GM18861 (cell line): ENCODE measurements around the gene NCL.

Source experiments
- ATAC-seq: cut with Tn5 transposase; IDR thresholded peaks from one replicate; pipeline ENCODE4 v1.9.1; 2021; ENCODE audit not compliant: unreplicated experiment

Gene NCL, protein sequence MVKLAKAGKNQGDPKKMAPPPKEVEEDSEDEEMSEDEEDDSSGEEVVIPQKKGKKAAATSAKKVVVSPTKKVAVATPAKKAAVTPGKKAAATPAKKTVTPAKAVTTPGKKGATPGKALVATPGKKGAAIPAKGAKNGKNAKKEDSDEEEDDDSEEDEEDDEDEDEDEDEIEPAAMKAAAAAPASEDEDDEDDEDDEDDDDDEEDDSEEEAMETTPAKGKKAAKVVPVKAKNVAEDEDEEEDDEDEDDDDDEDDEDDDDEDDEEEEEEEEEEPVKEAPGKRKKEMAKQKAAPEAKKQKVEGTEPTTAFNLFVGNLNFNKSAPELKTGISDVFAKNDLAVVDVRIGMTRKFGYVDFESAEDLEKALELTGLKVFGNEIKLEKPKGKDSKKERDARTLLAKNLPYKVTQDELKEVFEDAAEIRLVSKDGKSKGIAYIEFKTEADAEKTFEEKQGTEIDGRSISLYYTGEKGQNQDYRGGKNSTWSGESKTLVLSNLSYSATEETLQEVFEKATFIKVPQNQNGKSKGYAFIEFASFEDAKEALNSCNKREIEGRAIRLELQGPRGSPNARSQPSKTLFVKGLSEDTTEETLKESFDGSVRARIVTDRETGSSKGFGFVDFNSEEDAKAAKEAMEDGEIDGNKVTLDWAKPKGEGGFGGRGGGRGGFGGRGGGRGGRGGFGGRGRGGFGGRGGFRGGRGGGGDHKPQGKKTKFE

DNA sequence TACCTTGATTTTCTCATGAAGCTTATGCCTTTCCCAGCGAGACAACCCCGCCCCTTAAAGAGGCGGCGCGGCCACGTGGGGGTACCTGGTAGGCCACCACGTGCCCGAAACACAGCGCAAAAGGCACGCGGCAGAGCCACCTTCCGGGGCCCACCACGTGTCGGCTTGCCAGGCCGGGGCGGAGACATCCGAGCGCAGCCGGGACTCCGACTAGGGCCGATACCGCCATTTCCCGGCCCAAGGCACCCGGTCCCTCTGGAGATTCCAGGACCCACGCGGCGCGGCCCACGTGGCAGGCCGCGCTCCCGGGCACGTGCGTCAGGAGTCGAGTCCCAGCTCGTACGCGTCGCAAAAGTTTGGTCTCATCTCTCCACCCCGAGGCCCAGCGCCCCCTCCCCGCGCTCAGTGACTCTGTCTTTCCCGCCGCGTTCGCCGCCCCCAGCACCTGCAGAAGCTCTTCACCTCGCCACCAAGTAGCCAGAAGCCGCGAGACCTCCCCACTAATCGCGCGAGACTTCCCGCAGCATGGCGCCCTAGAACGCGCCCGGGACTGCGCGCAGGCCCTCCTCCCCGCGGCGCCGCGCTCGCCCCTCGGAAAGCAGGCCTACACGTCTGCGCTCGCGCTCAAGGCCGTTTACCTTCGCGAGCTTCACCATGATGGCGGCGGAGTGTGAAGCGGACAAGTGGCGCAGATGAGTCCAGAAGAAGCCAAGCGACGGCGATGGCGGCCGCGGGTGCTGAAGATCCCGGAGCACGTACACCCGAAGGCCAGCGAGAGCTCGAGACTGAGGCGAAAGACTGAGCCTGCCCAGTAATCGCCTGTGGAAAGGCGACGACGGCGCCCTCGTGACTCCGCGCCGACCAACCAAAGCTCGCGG lies at the start of gene NCL:
NCL (minus strand) TSS at position 787 of the 878 bp plus-strand sequence; CDS start at position 656, 131 bp downstream.
- peak; percentile 80 for ATAC-seq

DNA sequence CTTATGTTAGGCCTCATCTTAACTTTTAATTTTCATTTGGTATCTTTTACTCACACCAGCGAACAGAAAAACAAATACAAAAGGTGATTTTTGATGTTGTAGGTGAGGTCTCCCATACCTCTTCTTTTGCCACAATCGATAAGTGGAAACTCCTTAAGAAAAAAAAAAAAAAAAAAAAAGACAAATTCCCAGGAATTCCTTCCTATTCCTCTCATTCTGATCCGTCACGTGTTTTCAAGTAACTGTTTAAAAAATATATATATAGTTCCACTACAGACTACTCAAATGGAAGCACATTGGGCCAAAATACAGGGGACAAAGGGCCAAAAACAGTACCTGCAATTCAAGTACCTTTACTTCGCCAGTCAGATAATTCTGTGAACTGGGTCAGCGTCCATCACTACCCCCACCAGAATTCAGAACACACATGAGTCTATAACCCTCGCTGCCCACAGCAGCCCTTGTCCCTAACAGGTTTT lies 49.5 kb upstream of the NCL start:
- ATAC-seq, result no peak

DNA sequence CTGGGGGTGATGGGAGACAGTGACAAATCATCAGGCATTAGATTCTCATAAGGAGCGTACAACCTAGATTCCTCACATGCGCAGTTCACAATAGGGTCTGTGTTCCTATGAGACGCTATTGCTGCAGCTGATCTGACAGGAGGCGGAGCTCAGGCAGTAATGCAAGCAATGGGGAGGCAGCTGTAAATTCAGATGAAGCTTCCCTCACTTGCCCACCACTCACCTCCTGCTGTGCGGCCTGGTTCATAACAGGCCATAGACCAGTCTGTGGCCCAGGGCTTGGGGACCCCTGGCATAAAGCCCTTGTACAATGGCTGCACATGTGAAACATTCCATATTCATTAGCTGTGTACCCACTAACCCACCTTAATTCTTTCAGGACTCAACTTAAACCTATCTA lies 47.9 kb upstream of the NCL start:
- no peak for ATAC-seq

DNA sequence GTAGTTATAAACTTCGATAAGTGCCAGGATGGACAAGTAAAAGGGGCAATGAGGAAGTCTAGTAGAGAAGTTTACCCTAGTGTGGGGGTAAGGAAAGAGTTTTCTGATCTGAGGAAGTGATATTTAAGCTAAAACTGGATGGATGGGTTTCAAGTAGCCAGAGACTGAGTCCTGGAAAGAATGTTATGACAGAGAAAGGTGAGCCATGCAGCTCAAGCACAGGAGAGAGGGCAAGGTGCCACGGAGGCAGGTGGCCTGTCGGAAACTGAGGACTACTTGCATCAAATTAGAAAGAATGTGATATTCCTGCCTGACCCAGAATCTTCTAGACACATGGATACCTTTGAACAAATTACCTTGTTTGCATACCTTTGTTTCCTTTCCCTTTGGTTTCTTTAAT lies 39.5 kb upstream of the NCL start:
- no peak for ATAC-seq

DNA sequence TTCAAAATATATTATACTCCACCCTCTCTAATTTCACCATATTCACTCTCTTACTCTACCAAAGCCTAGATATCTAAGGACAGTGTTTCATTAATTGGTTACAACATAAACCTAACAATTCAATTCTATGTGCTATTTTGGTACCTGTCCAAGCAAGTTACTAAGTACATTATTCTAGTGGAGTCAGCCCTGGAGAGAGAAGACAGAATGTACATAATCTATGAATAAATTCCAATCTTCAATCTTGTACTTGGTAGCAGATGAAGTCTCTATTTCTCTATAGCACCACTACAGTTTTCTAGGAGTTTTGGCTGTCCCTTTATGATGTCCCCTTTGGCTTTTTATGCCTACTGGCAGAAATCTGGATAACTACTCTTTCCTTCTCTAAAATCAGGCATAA lies 38.3 kb upstream of the NCL start:
- ATAC-seq, result no peak

DNA sequence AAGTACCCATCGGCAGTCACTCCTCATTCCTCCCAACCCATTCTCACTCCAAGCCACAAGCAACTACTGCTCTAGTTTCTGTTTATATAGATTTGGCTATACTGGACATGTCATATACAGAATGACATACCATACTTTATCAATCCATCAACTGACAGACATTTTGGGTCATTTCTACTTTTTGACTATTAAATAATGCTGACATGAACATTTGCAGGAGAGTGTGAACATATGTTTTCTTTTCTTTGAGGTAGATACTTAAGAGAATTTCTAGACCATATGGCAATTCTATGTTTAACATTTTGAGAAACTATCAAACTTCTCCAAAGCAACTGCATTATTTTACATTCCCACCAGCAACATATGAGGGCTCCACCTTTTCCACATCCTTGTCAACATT lies 33.4 kb upstream of the NCL start:
- ATAC-seq, result no peak

DNA sequence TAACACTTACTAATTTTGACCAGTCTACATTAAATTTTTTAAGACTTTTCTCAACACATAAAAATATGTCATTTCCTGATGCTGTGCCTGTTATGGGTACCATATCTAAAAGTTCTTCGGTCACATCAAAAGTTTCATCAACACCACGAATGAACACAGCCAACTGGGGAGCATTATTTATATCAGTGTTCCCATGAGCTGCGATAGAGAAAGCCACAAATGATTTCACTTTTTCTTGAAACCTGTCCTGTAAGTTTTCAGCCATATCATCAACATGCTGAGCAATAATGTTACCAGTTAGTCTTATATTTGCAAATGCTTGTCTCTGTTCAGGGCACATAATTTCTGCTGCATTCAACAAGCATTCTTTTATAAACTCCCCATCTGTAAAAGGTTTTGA lies 30.4 kb upstream of the NCL start:
- no peak for ATAC-seq

DNA sequence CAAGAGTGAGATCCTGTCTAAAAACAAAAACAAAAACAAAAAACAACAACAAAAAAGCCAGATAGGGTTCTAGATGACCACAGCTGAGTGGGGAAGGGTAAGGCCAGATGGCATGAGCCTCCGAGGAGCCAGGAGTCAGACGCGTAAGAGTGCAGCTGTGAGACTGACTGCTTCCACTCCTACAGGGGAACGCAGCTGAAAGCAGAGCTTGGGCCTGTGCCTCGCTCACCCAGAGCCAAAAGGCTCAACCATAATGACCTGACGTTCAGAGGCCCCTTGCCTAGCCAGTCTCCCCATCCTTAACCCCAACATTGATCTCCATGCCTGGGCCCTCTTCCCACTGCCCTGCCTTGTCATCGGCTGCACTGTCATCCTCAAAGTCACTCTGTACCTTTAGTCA lies 26.5 kb upstream of the NCL start:
- no peak for ATAC-seq

DNA sequence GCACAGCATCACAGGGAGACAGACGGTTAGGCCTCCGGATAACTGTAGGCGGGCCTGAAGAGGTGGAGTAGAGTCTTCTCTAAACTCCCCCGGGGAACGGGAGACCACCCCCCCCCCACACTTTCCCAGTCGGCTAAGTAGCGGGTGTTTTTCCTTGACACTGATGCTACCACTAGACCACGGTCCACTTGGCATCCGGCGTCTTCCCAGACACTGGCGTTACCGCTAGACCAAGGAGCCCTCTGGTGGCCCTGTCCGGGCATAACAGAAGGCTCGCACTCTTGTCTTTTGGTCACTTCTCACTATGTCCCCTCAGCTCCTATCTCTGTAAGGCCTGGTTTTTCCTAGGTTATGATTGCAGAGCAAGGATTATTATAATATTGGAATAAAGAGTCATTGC lies 25.7 kb upstream of the NCL start:
- no peak for ATAC-seq

DNA sequence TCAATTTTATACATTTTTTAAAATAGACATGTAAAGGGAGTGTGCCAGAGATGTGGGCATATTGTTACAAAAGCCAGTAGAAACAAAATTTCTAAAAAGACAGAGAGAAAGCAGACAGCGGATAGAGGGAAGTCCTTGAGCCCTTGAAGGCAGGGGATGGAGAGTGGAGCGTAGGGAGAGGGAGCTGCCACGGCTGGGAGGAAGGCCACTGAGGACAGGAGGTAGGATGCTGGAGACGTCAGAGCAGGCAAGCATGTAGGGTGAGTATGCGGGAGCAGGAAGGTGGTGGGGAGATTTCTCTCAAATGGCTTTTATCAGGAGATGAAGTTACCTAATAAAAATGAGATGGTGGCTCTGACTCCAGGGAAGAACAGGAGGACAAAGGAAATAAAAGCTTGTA lies 24.0 kb upstream of the NCL start:
- ATAC-seq, result no peak

DNA sequence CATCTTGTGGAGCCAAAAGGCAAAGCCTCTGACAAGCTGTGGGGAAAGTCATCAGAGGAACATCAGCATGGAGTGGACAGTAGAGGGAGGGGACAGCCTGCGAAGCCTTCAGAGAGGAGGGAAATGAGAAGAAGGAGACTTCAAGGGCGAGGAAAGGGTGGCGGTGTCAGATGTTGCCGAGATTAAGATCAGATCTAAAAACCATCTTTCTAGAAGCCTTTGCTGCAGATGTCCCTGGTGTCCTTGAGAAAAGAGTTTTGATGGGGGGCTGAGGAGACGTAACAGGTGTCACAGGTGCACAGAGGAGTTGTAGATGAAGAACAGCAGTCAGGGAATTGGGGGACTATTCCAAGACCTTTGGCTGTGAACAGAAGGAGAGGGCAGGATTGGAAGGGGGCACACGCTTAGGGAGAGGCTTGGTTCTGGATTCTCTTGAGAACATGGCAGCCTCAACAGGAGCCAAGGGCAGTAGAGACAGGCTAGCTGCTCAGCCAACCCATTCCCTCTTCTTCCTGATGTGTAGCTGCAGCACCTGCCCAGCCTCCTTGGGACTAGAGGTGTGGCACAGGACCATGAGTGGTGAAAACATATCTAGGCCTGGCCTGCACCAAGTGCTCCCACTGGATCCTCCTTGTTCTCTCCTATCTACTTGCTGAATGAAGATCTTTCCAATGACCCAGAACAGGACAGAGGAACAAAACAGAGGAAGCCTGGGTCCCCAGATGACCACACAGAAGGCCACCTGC lies 22.7 kb upstream of the NCL start:
- ATAC-seq, result no peak

DNA sequence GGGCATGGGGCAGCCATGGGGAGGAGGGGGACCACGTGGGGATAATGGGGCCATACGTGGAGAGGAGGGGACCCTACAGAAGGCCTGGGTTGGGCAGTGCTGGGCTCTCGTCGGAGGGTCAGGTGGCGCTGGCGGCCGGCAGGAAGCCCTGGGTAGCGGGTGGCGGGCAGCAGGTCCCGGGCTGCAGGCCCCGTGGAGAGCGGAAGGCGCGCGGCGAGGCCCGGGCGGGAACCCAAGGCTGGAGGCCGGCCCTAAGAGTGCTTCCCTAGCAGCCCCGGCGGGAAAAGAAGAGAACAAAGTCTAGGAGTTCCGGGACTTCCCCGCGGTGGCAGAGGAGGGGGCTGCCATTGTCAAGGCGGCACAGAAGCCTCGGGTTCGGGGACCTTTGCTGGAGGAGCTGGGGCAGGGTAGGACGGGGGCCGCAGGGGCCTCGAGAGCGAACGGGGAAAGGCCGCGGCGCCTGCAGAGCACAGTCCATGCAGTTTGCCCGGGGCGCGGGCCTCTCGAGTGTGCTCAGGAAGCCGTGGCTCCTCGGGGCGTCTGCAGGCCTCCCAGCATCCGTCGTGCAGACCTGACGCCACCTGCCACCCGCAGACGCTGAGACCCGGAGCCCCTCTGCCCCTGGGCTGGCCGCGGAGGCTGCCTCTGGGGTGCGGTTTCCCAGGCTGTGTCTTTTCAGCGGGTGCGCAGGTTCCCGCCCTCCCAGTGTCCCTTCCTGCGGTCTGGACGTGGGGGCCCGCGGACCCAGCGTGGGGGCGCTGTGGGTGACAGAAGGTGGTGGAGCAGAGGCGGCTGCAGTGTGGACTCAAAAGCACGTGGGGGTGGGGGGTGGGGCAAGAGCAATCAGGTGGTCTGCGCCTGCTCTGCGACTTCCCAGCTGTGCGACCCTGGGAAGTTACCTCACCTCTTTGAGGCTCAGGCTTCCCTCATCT lies 19.4 kb upstream of the NCL start:
- no peak for ATAC-seq

DNA sequence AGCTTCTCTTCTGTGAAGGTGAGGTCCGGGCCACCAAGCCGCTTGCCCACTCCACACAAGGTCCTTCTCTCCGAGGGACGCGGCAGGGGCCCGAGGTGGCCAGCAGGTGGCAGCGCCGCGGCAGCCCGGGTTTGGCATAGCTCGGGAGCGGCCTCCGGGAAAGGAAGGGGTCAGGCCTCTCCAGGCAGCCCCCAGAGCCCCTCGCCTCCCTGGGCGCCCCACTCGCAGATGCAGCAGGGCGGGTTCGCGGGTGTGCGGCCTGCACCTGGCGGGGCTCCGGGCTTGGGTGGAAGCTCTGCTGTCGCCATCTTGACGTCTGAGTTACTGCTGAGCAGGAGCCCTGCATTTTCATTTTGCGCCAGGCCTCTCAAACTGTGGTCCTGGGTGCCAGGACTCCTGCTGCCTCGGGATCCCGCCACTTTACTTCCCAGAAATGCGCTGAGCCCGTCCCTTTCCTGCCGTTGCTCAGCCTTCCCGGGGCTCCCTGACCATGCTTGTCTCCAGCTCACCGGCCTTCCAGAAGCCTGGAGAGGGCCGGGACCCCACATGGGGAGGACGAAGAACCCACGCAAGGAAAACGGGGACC lies 18.6 kb upstream of the NCL start:
- ATAC-seq, result no peak

DNA sequence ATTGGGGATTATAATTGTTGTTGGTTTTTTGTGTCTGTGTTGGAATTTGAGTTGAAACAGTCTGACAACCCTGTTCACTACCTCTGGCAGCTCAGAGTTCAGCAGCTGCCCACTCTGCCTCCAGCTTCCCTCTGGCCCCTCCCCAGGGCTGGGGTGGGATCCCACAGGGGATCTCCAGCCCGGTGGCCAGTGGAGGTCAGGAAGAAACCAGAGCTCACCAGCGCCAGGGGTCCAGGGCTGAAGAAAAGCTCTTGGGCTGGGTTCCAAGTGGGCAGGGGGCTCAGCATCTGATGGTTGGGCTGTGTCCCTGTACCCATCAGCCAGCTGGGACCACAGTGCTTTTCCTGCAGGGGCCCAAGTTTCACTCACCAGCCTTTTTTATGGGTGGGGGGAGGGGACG lies 16.5 kb upstream of the NCL start:
- ATAC-seq, result no peak

DNA sequence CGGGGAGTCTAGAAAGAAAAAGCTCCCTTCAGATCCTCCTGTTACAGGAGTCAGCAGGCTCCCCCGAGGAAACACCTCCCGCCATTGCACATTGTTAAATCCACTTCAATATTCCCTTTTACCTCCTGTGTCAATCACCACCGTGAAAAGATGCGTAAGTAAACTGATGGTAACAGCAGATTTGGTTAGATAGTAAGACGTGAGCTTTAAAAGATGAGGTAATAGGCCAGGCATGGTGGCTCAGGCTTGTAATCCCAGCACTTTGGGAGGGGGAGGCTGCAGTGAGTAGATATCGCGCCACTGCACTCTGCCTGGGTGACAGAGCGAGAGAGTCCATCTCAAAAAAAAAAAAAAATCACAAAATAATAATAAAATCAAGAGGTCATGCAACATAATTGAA lies 15.2 kb upstream of the NCL start:
- no peak for ATAC-seq

DNA sequence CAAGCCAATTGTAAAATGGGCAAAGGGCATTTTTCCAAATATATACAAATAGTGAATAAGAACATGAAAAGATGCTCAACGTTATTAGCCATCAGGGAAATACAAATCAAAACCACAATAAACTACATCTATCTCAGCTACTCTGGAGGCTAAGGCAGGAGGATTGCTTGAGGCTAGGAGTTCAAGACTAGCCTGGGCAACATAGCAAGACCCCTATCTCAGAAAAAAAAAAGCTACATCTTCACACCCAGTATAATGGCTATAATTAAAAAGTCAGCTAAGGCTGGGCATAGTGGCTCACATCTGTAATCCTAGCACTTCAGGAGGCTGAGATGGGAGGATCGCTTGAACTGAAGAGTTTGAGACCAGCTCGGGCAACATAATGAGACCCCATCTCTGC lies 12.6 kb upstream of the NCL start:
- no peak for ATAC-seq

DNA sequence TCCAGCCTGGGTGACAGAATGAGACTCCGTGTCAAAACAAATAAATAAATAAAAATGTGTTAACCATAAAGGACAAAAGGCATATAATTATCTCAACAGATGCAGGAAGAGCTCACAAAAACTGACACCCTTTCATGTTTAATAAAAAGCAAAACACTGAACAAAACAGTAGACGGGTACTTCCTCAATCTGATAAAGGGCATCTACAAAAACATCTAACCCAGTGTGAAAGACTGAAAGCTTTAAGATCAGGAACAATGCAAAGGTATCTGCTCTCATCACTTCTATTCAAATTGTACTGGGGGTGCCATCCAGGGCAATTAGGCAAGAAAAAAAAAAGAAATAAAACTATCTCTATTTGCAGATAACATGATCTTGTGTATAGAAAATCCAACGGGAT lies 11.7 kb upstream of the NCL start:
- ATAC-seq, result no peak

DNA sequence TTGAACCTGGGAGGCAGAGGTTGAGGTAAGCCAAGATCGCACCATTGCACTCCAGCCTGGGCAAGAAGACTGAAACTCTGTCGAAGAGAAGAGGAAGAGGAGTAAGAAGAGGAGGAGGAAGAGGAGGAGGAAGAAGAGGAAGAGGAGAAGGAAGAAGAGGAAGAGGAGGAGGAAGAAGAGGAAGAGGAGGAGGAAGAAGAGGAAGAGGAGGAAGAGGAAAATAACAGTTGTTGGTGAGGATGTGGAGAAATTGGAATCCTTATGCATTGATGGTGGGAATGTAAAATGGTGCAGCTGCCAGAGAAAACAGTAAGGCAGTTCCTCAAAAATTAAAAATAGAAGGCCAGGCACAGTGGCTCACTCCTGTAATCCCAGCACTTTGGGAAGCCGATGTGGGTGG lies 8.5 kb upstream of the NCL start:
- ATAC-seq, result no peak

DNA sequence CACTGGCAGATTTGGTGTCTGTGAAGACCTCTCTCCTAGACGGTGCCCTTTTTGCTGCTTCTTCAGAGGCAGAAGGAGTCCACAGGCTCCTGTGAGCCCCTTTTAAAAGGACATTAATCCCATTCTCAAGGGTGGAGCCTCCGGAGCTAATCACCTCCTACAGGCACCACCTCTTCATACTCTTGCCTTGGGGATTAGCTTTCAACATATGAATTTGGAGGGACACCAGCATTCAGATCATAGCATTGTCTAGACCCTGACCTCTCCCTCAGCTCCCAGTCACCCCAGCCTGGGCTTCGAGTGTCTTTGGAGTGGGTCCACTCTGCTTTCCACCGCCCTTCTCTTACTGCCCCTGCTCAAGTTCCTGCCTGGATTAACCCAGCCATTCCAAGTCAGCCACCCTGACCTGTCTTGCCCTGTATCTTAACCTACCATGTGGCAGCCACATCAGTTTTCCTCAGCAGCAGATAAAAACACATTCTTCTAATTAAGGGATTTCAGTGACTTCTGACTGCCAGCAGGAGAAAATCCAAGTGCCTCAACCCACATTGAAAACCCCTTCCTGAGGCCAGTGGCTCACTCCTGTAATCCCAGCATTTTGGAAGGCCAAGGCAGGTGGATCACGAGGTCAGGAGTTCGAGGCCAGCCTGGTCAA lies 6.1 kb upstream of the NCL start:
- ATAC-seq, result no peak
